Measurements from ENCODE around the gene CPLX4.
"Not testable (repeated sequence)": the region's sequence is repeated elsewhere in the genome, so short reads cannot be mapped to it uniquely, and the experiment has no call there.

The CPLX4 gene

DNA sequence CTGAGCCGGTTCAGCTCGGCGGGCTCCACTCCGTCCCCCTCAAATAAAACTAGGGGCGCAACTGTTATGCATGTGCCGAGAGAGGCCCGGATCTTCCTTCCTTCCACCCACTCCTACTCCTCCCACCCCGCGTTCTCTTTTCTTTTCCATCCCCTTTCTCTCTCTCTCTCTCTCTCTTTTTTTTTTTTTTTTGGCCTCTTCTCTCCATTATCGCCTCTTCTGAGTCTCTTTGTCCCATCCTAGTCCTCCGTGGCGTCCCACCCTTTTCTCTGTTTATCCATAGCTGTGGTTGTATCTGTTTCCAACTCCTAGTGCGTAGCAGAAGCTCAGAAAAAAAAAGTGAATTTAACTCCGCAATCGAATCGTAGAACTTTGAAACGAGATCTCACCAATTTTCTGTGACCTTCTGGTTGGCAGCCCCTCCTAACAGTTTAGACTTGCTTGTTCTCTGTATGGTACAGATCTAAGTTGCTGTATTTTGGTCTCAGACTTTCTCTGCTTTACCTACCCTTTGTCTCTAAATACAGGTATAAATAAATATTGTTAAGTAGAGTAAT is 48.8 kb downstream of the CPLX4 start:
- DNase-seq (ENCODE audit: low read depth): no peak

DNA sequence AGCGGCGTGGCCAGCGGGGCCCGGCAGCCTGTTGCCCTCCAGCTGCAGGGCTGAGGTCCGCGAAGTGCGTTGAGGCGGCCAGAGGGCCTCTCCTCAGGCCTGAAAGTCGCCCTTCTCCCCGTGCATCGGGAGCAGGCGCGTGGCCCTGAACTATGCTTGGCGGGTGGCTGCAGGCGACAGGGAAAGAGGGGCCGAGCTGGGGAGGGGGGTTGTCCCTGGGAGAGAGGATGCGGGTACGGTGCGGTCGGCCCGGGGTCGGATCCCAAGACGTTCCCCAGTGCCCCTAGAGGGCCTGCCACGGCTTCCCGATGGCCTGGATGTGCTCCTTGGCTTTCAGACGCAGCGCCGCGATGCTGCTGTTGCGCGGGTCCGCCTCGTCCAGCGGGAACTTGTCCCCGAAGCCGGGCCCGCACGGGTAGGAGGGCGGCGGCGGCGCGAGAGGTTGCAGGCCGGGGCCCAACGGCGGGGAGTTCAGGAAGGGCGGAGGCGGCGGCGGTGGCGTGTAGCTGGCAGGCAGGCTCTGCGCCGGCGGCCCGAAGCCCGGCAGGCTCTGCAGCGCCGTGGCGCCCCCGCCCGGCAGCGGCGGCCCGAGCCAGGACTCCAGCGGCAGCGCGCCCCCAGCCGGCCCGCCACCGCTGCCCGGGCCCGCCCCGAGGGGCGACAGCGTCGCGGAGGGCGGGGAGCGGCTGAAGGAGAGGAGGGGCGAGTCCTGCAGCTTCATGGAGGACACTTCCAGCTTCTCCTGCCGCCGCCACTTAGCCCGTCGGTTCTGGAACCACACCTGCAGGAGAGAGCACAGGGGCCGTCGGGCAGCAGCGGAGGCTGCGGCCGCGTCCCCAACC is 49.5 kb downstream of the CPLX4 start:
- no peak for DNase-seq (ENCODE audit: low read depth)

DNA sequence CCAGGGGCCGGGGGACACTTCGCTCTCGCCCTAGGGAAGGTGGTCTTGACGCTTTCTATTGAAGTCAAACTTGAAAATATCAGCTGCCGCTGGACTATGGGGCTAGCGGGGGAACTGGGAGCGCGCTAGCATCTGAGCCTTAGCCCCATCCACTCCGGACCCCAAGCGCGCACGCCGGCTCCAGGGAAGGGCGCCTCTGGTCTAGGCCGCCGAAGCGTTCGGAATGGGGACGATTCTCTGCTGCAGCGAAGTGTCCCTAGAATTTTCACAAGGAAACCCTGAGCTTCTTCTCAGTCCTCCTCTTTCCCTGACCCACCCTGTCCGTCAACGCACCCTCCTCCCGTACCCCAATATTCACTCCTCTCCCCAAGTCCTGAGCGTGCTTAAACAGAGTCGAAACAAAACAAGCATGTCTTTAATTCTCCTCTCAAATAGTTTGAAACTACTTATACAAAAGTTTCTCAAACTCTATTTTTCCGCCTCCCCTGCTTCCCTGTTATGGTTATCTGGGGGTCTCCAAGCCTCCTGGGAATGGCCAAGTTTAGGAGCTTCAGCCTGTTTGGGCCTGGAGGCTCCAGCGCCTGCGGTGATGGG is 50.2 kb downstream of the CPLX4 start:
- DNase-seq (ENCODE audit: low read depth): no peak

DNA sequence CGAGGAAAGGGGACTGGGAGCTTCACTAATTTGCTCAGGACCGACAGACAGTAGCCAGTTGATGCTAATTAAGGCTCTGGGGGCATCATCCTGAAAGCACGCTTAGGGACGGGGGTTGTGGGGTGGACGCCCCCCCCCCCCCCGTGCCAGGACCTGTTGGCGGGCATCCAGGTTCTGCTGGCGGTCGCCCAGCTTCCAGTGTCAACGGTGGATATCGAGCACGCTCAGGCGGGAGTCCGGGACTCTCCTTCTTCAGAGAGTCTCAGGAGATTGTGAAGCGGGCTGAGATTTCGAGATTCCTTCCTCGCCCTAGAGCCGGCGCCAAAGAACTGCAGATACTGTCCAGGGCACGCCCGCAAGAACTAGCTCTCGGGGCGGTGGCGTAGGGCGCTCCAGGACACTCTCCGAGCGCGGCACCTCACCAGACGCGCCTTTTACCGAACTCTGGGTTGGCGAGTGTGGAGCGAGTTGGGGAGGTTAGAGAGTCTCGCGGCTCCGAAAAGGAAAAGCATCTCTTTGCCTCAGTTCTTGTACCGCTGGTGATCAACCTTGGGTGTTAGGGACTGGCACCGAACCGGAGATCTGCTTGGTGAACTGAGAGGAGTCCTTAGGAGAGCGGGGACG is 50.8 kb downstream of the CPLX4 start:
- no peak for DNase-seq (ENCODE audit: low read depth)

DNA sequence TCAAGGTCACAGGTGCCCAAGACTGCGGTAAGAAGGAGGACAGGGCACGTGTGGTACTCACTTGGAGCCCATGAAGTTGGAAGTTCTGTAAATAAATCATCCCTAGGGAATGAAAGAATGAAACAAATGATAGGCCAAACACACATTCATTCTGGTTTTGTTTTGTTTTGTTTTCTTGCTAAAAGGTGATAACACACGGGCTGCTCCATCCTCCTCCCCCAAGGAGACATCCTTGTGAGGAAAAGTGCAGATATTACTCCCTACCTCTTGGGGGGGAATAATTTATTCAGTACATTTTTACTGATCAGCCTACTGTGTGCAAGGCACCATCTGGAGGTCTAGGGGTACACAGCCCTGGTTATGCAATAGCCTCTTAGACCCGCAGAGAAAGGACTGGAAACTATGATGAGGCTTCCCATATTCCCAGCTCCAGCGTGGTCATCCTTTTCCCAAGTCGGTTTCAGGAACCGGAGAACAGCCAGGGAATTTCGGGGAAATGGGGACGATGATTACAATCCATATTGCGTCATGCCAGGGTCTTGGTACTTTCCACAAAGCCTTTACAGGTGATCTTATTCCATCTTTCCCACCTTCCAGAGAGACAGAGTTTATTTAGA is 51.5 kb downstream of the CPLX4 start:
- DNase-seq (ENCODE audit: low read depth): no peak

DNA sequence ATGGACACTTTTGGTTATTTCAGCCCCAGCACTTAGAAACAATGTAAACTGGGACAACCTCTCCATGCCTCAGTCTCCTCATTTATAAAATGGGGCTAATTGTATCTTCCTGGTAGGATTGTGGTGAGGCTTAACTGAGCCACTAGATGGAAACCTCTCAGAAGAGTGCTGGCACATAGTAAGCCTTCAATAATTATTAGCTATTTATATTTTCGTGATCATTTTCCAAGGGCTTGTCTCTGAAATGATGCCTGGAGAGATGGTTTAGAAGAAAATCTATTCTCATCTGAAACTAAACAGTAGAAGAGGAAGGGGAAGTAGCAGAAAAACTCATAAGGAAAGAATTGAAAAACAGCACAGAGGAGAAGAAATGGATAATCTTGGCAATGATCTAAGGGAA is 52.0 kb downstream of the CPLX4 start:
- DNase-seq (ENCODE audit: low read depth): no peak

DNA sequence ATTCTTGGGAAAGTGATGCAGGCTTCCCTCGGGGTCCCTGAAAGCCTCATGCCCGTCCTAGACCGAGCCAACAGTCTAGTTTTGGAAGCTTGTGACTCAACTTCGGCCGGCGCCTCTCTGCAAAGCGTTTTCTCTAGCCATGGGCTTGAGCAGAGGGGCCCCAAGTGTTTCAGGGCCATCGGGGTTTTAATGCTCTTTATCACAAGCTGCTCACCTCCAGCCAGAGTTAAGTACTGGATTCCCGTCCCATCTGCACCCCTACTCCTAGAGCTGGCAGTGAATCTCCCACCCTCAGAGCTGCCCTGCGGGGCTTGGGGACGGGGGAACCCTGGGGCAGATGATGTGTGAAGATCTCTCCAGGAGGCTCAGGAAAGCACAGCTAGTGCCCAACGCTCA is 52.5 kb downstream of the CPLX4 start:
- DNase-seq (ENCODE audit: low read depth): no peak

DNA sequence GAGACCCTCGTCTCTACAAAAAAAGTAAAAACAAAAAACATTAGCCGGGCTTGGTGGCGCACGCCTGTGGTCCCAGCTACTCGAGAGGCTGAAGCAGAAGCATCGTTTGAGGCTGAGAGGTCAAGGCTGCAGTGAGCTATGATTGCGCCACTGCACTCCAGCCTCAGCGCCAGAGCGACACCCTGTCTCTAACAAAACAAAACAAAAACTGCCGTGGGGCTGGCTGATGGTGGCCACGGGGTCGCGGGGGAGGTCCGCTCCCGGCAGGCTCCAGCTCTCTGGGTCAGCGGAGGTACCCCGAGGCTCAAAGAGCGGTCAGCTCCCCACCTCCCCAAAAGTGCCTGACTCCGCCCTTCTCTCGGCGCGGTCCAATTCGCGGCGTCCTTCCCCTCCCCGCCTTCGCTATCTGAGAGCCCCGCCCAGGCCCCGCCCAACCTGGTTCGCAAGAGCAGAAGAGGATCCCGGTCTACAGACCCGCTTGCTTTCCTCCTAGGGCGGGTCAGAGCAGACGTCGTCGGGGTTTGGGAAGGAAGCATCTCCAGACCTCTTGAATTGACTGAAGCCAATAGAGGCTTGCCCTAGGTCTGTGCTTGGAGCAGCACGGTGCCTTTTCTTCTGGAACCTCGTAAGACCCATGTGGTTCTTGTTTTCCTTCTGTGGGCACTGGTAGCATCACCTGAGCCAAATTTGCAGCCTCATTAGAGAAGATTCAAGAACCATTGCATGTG is 53.0 kb downstream of the CPLX4 start:
- DNase-seq (ENCODE audit: low read depth): no peak

DNA sequence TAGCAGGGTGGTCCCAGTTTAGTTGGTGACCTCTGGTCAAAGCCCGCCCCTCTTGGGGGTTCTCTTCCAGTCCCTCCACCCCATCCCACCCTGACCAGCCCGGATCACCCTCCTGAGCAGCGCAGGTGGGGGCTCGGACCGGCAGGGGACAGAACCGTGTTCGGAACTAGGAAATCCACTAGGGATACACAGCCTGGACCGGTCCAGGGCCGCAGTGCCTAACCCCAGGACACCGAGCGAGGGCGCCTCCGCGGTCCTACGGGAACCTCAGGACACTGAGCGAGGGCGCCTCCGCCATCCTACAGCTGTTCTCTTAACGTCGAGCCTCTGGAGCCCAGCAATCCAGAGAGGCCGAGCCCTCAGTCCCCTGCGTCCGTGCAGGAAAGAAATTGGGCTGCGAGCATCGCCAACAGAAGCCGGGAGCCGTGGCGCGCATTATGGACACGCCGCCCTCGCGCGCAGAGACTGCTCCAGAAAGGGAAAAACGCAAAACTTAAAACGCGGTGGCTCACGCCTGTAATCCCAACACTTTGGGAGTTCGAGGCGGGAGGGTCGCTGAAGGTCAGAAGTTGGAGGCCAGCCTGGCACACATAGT is 53.7 kb downstream of the CPLX4 start:
- DNase-seq (ENCODE audit: low read depth): no peak

DNA sequence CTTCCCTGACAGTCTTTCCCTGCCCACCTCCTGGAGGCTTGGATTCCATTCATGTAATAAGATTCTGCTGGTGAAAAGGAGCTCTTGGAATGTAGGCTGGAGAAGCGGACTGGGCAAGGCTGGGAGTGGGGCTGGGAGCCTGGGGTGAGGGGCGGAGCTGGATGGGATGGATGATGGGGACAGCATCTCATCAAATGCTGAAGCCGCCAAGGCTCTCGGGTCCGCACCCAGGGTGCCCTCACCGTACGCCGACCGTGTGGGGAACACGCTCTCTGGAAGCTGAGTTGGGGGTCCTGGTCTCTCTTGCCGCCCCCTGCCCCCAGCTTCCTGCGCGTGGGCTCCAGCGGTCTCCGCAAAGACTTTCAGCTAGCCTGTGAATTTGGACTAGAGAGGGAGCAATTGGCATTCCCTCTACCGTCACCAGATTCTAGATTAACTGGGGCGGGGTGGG is 54.3 kb downstream of the CPLX4 start:
- no peak for DNase-seq (ENCODE audit: low read depth)

DNA sequence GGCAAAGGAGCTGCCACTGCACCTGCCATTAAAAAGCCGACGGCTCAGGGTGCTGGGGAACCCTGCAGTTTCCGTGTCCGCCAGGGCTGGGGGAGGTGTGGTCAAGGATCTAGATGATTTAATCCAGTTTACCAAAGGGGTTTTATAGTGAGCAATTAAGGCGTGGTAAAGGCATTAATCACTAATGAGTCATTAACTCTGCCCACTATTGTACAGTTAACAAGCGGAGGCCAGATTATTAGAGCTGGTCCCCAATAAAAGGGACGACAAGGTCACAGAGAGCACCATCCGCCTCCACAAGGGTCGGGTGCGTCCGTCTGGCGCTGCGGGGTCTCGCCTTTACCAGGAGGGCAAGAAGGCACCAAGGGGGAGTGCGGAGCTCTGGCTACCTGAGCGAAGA is 54.8 kb downstream of the CPLX4 start:
- DNase-seq (ENCODE audit: low read depth): no peak

DNA sequence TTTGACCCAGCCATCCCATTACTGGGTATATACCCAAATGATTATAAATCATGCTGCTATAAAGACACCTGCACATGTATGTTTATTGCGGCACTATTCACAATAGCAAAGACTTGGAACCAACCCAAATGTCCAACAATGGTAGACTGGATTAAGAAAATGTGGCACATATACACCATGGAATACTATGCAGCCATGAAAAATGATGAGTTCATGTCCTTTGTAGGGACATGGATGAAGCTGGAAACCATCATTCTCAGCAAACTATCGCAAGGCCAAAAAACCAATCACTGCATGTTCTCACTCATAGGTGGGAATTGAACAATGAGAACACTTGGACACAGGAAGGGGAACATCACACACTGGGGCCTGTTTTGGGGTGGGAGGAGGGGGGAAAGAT is 56.2 kb downstream of the CPLX4 start:
- DNase-seq (ENCODE audit: low read depth): not testable (repeated sequence)

DNA sequence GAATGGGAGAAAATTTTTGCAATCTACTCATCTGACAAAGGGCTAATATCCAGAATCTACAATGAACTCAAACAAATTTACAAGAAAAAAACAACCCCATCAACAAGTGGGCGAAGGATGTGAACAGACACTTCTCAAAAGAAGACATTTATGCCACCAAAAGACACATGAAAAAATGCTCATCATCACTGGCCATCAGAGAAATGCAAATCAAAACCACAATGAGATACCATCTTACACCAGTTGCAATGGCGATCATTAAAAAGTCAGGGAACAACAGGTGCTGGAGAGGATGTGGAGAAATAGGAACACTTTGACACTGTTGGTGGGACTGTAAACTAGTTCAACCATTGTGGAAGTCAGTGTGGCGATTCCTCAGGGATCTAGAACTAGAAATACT is 56.6 kb downstream of the CPLX4 start:
- DNase-seq (ENCODE audit: low read depth): not testable (repeated sequence)

DNA sequence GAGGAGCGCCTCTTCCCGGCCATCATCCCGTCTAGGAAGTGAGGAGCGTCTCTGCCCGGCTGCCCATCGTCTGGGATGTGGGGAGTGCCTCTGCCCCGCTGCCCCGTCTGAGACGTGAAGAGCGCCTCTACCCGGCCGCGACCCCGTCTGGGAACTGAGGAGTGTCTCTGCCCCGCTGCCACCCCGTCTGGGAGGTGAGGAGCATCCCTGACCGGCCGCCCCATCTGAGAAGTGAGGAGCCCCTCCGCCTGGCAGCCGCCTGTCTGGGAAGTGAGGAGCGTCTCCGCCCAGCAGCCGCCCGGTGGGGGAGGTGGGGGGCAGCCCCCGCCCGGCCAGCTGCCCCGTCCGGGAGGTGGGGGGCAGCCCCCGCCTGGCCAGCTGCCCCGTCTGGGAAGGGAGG is 63.0 kb downstream of the CPLX4 start:
- not testable (repeated sequence) for DNase-seq (ENCODE audit: low read depth)

DNA sequence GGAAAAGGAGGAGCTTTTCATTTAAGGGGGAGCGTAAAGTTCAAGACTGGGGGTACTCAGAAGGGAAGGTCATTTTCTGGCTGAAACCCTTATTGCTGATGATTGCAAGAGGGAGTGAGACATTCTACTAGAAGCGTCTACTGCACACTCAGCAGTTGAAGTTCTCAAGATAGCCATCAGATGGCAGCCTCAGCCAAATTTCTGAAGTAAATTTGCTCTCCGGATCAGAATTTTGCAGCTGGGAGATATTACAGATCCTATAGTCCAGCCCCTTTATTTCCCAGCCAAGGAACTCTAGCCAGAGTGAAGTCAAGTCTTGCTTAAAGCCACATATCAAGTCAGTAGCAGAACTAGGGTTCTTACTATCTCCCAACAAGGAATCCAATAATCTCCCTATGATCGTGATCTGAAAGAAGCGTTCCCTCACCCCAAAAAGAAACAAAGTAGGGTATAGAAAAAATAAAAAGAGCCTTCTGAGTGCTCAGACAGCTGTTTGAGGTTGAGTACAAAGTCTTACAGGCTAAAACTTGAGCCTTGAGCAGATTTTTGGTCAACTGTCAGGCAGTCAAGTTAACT is 69.2 kb downstream of the CPLX4 start:
- DNase-seq (ENCODE audit: low read depth): peak; percentile 71

DNA sequence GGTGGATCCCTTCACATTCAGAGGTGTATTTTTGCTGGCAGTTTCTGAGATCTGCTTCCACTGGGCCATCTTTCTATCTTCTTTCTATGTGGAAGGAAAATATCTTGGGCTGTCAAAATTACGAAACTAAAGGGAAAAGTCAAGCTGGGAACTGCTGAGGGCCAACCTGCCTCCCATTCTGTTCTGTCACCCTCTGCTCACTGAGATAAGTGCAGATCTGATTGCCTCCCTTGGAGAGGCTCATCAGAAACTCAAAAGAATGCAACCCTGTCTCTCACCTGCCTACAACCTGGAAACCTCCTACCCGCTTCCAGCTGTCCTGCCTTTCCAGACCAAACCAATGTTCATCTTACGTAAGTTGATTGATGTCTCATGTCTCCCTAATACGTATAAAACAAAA is 71.7 kb downstream of the CPLX4 start:
- DNase-seq (ENCODE audit: low read depth): no peak

Measured in GM04503 (cell line).